T-helper 1 cell (primary cell): Measurements from ENCODE around the gene MXD4.
"Not testable (repeated sequence)": the region's sequence is repeated elsewhere in the genome, so short reads cannot be mapped to it uniquely, and the experiment has no call there.

Source experiments
- DNase-seq, 5 donors: peaks; one replicate each; pipeline ENCODE4 v3.0.0-alpha.2; 2012 to 2020

MXD4 gene

DNA sequence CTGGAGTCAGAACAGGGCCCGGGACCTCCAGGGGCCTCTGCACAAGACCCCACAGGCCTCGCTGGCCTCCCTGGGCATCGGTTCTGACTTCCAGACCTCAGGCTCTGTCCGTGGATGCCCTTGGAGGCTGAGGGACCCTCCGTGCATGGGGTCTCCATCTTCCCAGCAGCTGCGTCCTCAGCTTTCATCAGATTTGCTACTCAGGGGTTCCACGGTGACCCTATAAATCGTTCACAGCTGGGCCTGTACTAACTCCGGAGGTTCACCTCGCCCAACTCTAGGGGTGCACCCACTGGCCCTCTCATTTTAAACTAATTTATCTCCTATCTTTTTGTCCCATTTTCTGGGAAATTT, 13.1 kb upstream of the MXD4 start:
- not testable (repeated sequence) for DNase-seq

GRCh38 chr4:2274320-2275043, 12.6 kb upstream of the MXD4 start:
- no peak for DNase-seq

GRCh38 chr4:2273657-2274319, 11.9 kb upstream of the MXD4 start:
- no peak for DNase-seq

- no peak for DNase-seq
Observed at GRCh38 chr4:2273221-2273620, 11.3 kb upstream of the MXD4 start.

GRCh38 chr4:2272828-2273120, 10.9 kb upstream of the MXD4 start:
- no peak for DNase-seq

DNA sequence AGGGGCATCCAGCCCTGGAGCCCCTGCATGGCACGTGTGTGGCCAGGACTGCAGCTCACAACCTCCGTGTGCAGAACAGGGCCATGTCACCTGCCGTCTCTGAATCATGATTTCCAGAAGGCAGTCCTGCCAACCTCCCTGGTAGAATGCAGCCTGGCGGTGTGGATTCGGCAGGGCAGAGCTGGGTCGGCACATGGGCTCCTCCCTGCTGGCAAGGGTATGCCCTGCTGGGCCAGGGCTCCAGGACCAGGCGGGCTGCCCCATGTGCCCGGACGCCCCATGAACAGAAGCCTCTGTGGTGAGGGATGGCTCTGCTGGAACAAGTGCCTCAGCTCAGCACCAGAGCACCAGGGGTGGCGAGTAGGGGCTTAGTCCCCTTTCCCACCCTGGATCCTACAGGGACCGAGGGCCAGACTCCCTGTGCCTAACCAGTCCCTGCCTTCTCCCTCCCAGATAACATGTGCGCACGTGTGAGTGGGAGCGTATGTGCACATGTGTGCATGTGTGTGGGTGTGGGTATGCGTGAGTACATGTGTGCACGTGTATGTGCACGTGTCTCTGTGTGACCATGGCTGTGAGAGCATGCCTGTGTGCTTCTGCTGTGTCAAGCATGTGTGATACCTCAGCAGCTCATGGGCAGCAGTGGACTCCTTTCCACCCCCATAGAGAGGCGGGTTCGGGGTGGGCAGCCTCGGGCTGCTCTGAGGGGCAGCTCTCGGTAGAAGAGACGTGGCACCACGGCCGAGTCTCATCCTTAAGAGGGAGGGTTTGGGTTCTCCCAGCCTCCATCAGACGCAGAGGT, 10.3 kb upstream of the MXD4 start:
- no peak for DNase-seq

GRCh38 chr4:2271279-2272025, 9.5 kb upstream of the MXD4 start:
- DNase-seq: peak in 1 of 5 donors; percentile 1

DNA sequence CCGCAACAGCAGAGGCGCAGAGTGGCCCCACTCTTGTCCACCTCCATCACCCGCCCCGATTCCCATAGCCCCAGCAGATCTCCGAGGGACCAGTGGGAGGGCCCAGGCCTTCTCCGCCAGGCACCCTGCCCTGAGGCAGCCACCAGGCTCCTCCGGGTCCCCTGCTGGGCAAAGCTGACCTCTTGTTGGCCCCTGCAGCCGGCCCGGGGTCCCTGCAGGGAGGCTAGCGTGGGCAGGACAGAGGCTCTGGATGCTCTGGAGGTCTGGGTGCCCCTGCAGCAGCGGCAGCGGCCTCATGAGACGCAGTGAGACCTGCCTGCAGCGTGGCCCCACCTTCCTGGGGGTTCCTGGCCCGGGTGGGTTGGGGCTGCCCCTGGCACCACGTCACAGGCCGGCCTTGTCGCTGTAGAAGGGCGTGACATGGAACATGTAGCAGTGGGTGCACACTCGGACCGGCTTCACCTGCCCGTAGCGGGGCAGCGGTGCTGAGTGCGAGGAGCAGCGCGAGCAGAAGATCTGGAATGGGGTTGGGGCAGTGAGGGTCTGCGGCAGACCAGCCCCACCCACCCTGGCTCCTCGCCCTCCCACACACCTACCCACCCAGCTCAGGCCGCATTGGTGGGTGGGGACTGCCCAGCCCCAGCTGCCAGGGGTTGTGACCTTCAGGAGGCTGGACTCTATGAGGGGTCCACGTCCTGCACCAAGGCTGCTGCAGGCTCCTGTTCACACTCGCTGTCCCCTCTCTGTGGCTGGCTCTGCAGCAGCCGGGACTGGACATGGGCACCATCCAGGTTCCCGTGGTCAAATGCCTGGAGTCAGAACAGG, 8.6 kb upstream of the MXD4 start:
- peak in 1 of 5 donors; percentile 0 for DNase-seq

GRCh38 chr4:2269618-2270163, 7.8 kb upstream of the MXD4 start:
- DNase-seq: no peak

GRCh38 chr4:2269206-2269531, 7.3 kb upstream of the MXD4 start:
- no peak for DNase-seq

DNA sequence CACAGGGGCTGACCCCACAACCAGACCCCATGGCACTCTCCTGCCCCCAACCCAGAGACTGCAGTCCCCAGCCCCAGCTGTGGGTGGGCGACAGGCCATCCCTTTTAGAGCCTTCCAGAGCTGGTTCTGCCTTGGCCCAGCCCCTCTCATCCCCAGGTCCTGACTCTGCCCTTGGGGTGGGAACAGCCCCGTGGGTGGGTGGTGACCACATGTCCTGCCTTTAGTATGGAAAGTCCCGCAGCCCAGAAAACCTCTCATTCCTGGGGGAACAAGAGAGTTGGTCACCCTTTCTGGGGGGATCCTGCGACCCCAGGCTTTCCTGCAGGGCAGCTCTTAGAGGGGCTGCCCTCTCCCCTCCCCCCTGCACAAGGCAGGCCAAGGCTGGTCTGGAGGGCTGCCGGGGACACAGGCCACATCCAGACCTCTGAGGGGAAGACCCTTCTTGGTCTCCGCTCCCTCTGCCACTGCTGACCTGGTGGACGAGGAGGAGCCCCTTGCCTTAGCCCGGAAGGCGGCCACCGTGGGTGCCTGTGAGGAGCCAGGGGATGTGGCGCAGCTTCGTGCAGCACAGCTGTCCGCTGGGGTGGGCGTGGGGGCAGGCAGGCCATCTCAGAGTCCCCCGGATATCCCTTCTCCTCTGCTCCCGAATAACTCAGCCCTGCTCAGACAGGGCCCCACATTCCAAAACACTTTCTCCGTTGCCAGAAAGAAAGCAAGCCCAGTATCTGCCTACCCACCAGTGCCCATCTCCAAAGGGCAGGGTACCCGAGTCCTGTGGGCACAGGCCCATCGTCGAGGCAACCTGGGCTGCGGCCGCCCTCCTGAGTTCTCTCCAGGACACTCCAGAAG, 6.7 kb upstream of the MXD4 start:
- no peak for DNase-seq

DNA sequence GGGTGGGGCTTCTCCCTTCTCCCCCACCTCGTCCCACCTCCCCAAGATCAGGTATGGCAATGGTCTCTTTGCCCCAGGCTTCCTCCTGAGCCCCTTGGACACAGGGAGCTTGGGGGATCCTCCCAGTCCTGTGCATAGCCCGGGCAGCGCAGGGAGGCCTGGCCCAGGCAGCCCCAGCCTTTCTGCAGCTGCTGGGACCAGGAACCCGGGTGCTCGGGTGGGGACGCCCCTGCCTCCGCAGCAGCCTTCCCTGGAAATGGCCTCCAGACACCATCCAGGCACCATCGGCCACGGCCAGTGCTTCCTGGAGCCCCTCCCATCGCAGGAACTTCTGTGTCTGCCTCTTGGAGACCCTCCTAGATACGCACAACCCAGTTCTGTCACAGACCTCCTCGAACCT, 5.9 kb upstream of the MXD4 start:
- DNase-seq: no peak

- DNase-seq: no peak
Observed at GRCh38 chr4:2267320-2267811, 5.5 kb upstream of the MXD4 start.

DNA sequence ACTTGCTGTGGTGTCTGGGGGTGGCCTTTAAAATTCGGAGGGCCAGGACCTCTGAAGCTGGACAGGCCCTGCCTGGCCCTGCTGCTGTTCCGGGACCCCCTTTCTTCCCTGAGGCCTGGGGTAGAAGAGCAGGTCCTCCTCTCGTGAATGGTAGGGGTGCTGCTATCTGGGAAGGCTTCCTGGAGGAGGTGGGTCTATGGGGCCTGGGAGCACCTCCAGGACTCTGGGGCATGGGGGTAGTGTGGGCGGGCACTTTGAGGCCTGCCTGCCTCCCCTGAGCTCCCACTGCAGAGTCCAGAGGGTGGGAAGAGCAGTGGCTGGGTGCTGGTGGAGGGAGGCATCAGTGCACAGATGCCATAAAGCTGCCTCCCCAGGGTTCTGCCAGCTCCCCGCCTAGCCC, 4.9 kb upstream of the MXD4 start:
- no peak for DNase-seq

- no peak for DNase-seq
Observed at GRCh38 chr4:2266181-2266580, 4.3 kb upstream of the MXD4 start.

DNA sequence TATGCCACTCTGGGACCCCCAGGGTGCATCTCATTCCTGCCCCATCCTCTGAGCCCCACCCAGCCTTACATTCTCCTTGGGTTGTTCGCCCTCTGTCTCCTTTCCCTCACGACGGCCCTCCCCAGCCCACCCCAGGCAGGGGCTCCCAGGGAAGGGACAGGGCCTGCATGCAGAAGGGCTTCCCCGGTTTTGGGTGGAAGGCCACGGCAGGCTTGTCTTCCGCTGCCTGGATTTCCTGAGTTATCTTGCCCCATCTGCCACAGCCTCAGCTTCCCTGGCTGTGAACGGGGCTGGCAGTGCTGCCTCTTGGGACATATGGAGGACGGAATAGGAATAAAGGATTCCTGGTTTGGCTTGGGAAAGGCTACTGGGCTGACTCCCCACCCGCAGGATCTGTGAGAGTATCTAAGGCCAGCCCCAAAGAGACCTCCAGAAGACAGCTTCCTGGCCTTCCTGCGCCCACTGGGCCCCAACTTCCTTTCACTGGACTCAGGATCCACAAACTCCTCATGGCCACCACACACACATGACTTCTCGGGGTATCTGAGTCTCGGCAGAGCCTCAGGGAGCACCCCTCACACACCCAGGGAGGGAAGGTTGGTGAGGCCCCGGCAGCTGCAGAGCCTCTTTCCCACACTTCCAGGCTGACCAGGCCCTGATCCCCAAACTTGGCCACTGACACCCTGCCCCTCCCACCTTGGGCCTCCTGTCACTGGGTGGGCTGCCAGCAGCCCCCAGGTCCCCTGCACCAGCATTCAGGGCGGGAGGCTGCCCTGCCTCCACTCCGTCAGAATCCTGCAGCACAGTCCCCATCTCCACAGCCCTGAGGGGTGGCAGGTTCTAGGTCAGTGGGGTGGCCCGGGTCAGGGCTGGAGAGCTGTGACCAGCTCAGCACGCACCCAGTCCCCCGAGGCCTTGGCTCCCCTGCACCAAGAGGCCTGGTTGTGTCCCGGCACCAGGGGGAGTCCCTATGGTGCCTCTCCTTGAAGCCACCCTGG, 3.5 kb upstream of the MXD4 start:
- no peak for DNase-seq

- DNase-seq: no peak
Observed at GRCh38 chr4:2264481-2265041, 2.7 kb upstream of the MXD4 start.

DNA sequence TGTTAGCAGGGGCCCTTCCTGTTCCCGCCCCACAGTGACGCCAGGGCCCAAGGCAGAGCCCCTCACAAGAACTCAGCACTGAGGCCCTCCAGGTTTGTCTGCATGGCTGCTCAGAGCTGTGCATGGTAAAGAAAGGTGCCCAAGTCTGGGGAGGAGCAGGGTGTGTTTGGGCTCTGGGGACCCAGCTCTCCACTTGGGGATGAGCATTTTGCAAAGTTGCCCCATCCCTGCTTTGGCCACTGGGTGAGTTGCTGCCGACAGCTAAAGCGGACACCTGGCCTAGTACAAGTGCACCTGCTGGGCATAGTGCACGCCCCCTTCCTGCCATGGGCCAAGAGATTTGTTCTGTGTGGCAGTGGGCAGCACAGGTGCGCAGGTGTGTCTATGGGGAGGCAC, 2.0 kb upstream of the MXD4 start:
- DNase-seq: peak in 2 of 5 donors; percentile 1 to 5

GRCh38 chr4:2262944-2263250, 988 bp upstream of the MXD4 start:
- no peak for DNase-seq
